ENCODE measurements around the gene RPL12. TPM values are rescaled to one million over a fixed set of nuclear protein-coding genes. Genes with fewer than 3 reads are reported as not detected.

RPL12 gene
- total RNA-seq (2,447 TPM), polyA plus RNA-seq (3,757 TPM)
- long read RNA-seq, donor 1, transcript RPL12-201 (7 exons, 633 nt), result major isoform, 120 of 273 reads
- long read RNA-seq, donor 1, transcript RPL12-203 (4 exons, 2,275 nt), result minor isoform, 42 of 273 reads
- long read RNA-seq, donor 1, partial matches to known transcripts, result 111 of 273 reads
- long read RNA-seq, donor 1, other reads (novel, unspliced or antisense), result 0 of 273 reads
- long read RNA-seq, donor 2, result 0 reads
- long read RNA-seq, donor 3, transcript RPL12-204 (7 exons, 864 nt), result minor isoform, 12 of 4,084 reads
- long read RNA-seq, donor 3, transcript RPL12-203 (4 exons, 2,275 nt), result minor isoform, 638 of 4,084 reads
- long read RNA-seq, donor 3, transcript RPL12-201 (7 exons, 633 nt), result major isoform, 1,620 of 4,084 reads
- long read RNA-seq, donor 3, partial matches to known transcripts, result 1,693 of 4,084 reads
- long read RNA-seq, donor 3, other reads (novel, unspliced or antisense), result 118 of 4,084 reads
- long read RNA-seq, donor 4, transcript RPL12-203 (4 exons, 2,275 nt), result minor isoform, 167 of 1,562 reads
- long read RNA-seq, donor 4, transcript RPL12-204 (7 exons, 864 nt), result minor isoform, 5 of 1,562 reads
- long read RNA-seq, donor 4, transcript RPL12-201 (7 exons, 633 nt), result major isoform, 638 of 1,562 reads
- long read RNA-seq, donor 4, partial matches to known transcripts, result 705 of 1,562 reads
- long read RNA-seq, donor 4, other reads (novel, unspliced or antisense), result 44 of 1,562 reads
- long read RNA-seq, donor 5, transcript RPL12-202 (2 exons, 344 nt), result minor isoform, 11 of 5,424 reads
- long read RNA-seq, donor 5, transcript RPL12-204 (7 exons, 864 nt), result minor isoform, 12 of 5,424 reads
- long read RNA-seq, donor 5, transcript RPL12-203 (4 exons, 2,275 nt), result minor isoform, 607 of 5,424 reads
- long read RNA-seq, donor 5, transcript RPL12-201 (7 exons, 633 nt), result major isoform, 2,367 of 5,424 reads
- long read RNA-seq, donor 5, partial matches to known transcripts, result 2,250 of 5,424 reads
- long read RNA-seq, donor 5, other reads (novel, unspliced or antisense), result 175 of 5,424 reads
- long read RNA-seq, donor 6, transcript RPL12-204 (7 exons, 864 nt), result minor isoform, 7 of 2,336 reads
- long read RNA-seq, donor 6, transcript RPL12-203 (4 exons, 2,275 nt), result minor isoform, 173 of 2,336 reads
- long read RNA-seq, donor 6, transcript RPL12-201 (7 exons, 633 nt), result major isoform, 1,032 of 2,336 reads
- long read RNA-seq, donor 6, partial matches to known transcripts, result 1,035 of 2,336 reads
- long read RNA-seq, donor 6, other reads (novel, unspliced or antisense), result 89 of 2,336 reads
- long read RNA-seq, donor 7, transcript RPL12-203 (4 exons, 2,275 nt), result minor isoform, 223 of 2,358 reads
- long read RNA-seq, donor 7, transcript RPL12-201 (7 exons, 633 nt), result major isoform, 1,058 of 2,358 reads
- long read RNA-seq, donor 7, transcript RPL12-204 (7 exons, 864 nt), result minor isoform, 17 of 2,358 reads
- long read RNA-seq, donor 7, transcript RPL12-202 (2 exons, 344 nt), result minor isoform, 6 of 2,358 reads
- long read RNA-seq, donor 7, partial matches to known transcripts, result 1,019 of 2,358 reads
- long read RNA-seq, donor 7, other reads (novel, unspliced or antisense), result 35 of 2,358 reads
- long read RNA-seq, donor 8, transcript RPL12-201 (7 exons, 633 nt), result major isoform, 374 of 812 reads
- long read RNA-seq, donor 8, transcript RPL12-203 (4 exons, 2,275 nt), result minor isoform, 130 of 812 reads
- long read RNA-seq, donor 8, partial matches to known transcripts, result 301 of 812 reads
- long read RNA-seq, donor 8, other reads (novel, unspliced or antisense), result 5 of 812 reads
- long read RNA-seq, donor 9, transcript RPL12-201 (7 exons, 633 nt), result major isoform, 742 of 1,620 reads
- long read RNA-seq, donor 9, transcript RPL12-204 (7 exons, 864 nt), result minor isoform, 6 of 1,620 reads
- long read RNA-seq, donor 9, transcript RPL12-203 (4 exons, 2,275 nt), result minor isoform, 173 of 1,620 reads
- long read RNA-seq, donor 9, partial matches to known transcripts, result 649 of 1,620 reads
- long read RNA-seq, donor 9, other reads (novel, unspliced or antisense), result 50 of 1,620 reads
- long read RNA-seq, donor 10, transcript RPL12-203 (4 exons, 2,275 nt), result minor isoform, 235 of 1,739 reads
- long read RNA-seq, donor 10, transcript RPL12-201 (7 exons, 633 nt), result major isoform, 821 of 1,739 reads
- long read RNA-seq, donor 10, partial matches to known transcripts, result 615 of 1,739 reads
- long read RNA-seq, donor 10, other reads (novel, unspliced or antisense), result 62 of 1,739 reads

DNA sequence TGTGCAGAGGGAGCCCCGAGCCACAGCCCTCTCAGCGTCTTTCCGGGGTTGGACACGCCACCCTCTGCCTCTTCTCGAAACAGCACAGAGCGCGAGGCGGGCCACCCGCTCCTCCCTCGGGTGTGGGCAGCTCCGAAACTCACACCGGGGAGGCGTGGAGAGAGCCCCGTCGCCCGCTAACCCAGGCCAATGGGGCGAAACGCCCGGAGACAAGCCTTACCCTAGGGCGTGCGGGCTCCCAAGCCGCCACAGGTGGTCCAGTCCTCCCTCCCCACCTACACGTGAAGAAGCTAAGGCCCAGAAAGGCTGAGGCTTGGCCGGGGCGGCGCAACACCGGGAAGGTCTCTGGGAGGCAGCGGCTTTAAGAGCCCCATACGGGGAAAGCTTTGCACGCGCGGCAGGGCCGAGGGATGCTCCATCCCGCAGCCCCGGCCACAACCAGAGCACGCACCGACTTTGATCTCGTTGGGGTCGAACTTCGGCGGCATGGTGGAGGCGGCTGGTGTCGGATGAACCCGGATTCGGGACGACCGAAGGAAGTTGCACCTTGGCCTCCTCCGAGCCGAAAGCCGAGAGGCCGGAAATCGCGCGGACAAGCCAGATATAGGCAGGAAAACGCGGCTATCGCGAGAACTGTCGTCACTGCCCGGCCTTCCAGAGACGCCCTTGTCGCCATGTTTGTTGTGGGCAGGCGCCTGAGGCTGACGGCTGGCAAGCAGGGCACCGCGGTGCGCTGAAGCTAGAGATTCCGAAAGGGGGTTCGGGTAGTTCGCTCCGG lies at the start of gene RPL12, which contains the start of gene LRSAM1:
Gene RPL12 (minus strand): TSS at position 577 of the 778 bp plus-strand sequence. CDS start 89 bp downstream, at position 488.
Gene LRSAM1 (plus strand): TSS at position 681 of the 778 bp plus-strand sequence. CDS start 3,018 bp downstream, outside the sequence.
- Histone ChIP-seq H3K27ac (ENCODE audit: low read depth in 1 of 2, low read length in 1 of 2) (peak within 1 kb of the TSS; percentile 87 to 95), H3K4me3 (ENCODE audit: low read length in 2 of 2) (peak within 1 kb of the TSS; percentile 79 to 88), H3K36me3 (ENCODE audit: control insufficient read depth in 2 of 2, insufficient read depth in 2 of 2, low read length in 1 of 2) (peaks cover 36 to 45% of the 10 kb centered on the region in 2 donors), H3K9me3 (ENCODE audit: control insufficient read depth in 2 of 2, insufficient read depth in 1 of 2, low read length in 1 of 2) (no peaks in the 10 kb centered on the region), H3K4me1 (ENCODE audit: control insufficient read depth in 2 of 2, insufficient read depth in 2 of 2, low read length in 2 of 2) (peaks cover 18 to 39% of the 10 kb centered on the region in 2 donors), H3K27me3 (ENCODE audit: control insufficient read depth in 2 of 2, insufficient read depth in 1 of 2, low read length in 1 of 2) (no peaks in the 10 kb centered on the region)
- WGBS, result under 1% methylated on average over 71 of the region's 71 CpGs
- peak; percentile 91 to 100 (median 98) for DNase-seq (ENCODE audit: low read depth in 6 of 9, low spot score in 9 of 9)

- Histone ChIP-seq H3K9me3 (ENCODE audit: control insufficient read depth in 2 of 2, insufficient read depth in 1 of 2, low read length in 1 of 2) (no peaks in the 10 kb centered on the region), H3K4me3 (ENCODE audit: low read length in 2 of 2) (no peak overlapping the region), H3K36me3 (ENCODE audit: control insufficient read depth in 2 of 2, insufficient read depth in 2 of 2, low read length in 1 of 2) (peaks cover 2 to 5% of the 10 kb centered on the region in 2 donors), H3K27me3 (ENCODE audit: control insufficient read depth in 2 of 2, insufficient read depth in 1 of 2, low read length in 1 of 2) (no peaks in the 10 kb centered on the region), H3K27ac (ENCODE audit: low read depth in 1 of 2, low read length in 1 of 2) (no peak overlapping the region), H3K4me1 (ENCODE audit: control insufficient read depth in 2 of 2, insufficient read depth in 2 of 2, low read length in 2 of 2) (peaks cover 0 to 2% of the 10 kb centered on the region in 2 donors)
- WGBS, result 96% methylated on average over 9 of the region's 9 CpGs
- no peak for DNase-seq (ENCODE audit: low read depth in 6 of 9, low spot score in 9 of 9)
Observed at GRCh38 chr9:127500862-127501261, 49.7 kb upstream of the RPL12 start.

GRCh38 chr9:127500399-127500798 lies 49.2 kb upstream of the RPL12 start:
- DNase-seq (ENCODE audit: low read depth in 6 of 9, low spot score in 9 of 9), result no peak
- H3K9me3 ChIP-seq (ENCODE audit: control insufficient read depth in 2 of 2, insufficient read depth in 1 of 2, low read length in 1 of 2), result no peaks in the 10 kb centered on the region
- H3K27me3 ChIP-seq (ENCODE audit: control insufficient read depth in 2 of 2, insufficient read depth in 1 of 2, low read length in 1 of 2), result no peaks in the 10 kb centered on the region
- peaks cover 0 to 4% of the 10 kb centered on the region in 2 donors for H3K4me1 ChIP-seq (ENCODE audit: control insufficient read depth in 2 of 2, insufficient read depth in 2 of 2, low read length in 2 of 2)
- no peak overlapping the region for H3K27ac ChIP-seq (ENCODE audit: low read depth in 1 of 2, low read length in 1 of 2)
- H3K4me3 ChIP-seq (ENCODE audit: low read length in 2 of 2), result no peak overlapping the region
- peaks cover 2 to 6% of the 10 kb centered on the region in 2 donors for H3K36me3 ChIP-seq (ENCODE audit: control insufficient read depth in 2 of 2, insufficient read depth in 2 of 2, low read length in 1 of 2)
- 96% methylated on average over 6 of the region's 6 CpGs for WGBS

DNA sequence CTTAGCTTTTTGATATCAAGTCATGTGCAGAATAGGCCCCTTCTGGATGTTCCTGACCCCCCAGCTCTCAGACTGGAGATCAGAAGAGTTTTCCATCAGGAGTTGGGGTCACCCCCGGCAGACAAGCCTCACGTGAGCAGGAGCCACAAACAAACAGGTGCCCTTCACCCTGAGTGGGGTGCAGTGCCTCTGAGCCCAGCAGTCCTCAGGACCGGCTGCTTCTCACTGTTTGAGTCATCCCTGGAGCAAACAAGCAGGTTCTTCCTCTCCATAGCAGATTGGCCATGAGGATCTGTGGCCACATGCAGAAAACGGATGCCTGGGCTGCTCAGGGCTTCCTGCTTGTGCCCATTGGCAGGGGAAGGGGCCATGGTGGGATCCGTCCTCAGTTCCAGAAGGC lies 47.1 kb upstream of the RPL12 start:
- Histone ChIP-seq H3K9me3 (ENCODE audit: control insufficient read depth in 2 of 2, insufficient read depth in 1 of 2, low read length in 1 of 2) (no peaks in the 10 kb centered on the region), H3K4me3 (ENCODE audit: low read length in 2 of 2) (no peak overlapping the region), H3K36me3 (ENCODE audit: control insufficient read depth in 2 of 2, insufficient read depth in 2 of 2, low read length in 1 of 2) (peaks cover 2 to 6% of the 10 kb centered on the region in 2 donors), H3K27me3 (ENCODE audit: control insufficient read depth in 2 of 2, insufficient read depth in 1 of 2, low read length in 1 of 2) (no peaks in the 10 kb centered on the region), H3K27ac (ENCODE audit: low read depth in 1 of 2, low read length in 1 of 2) (no peak overlapping the region), H3K4me1 (ENCODE audit: control insufficient read depth in 2 of 2, insufficient read depth in 2 of 2, low read length in 2 of 2) (peaks cover 0 to 5% of the 10 kb centered on the region in 2 donors)
- WGBS, result 96% methylated on average over 5 of the region's 5 CpGs
- DNase-seq (ENCODE audit: low read depth in 6 of 9, low spot score in 9 of 9), result no peak

DNA sequence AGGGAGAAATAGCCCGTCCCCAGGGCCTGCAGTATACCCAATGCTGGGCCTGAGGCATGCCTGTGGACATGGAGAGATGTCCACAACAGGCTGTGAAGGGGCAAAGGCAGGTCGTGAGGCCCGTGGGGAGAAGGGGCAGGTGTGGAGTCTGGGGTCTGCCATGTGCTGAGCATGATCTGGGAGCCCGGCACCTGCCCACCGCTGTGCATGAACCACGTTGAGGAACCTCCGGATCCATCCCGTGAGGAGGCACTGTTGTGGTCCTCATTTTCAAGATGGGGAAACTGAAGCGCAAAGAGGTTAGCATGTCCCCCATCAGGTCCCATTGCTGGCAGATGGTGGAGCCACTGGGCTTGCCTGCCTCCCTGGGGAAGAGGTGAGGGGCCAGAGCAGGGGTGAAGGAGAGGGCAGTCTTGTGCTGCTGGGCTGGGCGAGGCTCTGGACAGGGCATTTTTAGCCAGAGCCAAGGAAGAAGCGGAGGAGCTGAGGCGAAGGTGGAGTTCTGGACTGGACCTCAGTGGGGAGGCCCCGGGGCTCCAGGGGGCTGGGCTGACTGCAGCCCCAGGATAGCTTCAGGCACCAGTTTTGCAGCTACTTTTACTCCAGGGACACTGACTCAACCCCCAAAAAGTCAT lies 46.6 kb upstream of the RPL12 start:
- no peaks in the 10 kb centered on the region for H3K9me3 ChIP-seq (ENCODE audit: control insufficient read depth in 2 of 2, insufficient read depth in 1 of 2, low read length in 1 of 2)
- WGBS, result 98% methylated on average over 13 of the region's 13 CpGs
- no peak for DNase-seq (ENCODE audit: low read depth in 6 of 9, low spot score in 9 of 9)
- no peak overlapping the region for H3K4me3 ChIP-seq (ENCODE audit: low read length in 2 of 2)
- no peak overlapping the region for H3K27ac ChIP-seq (ENCODE audit: low read depth in 1 of 2, low read length in 1 of 2)
- H3K36me3 ChIP-seq (ENCODE audit: control insufficient read depth in 2 of 2, insufficient read depth in 2 of 2, low read length in 1 of 2), result peaks cover 2 to 6% of the 10 kb centered on the region in 2 donors
- H3K27me3 ChIP-seq (ENCODE audit: control insufficient read depth in 2 of 2, insufficient read depth in 1 of 2, low read length in 1 of 2), result no peaks in the 10 kb centered on the region
- H3K4me1 ChIP-seq (ENCODE audit: control insufficient read depth in 2 of 2, insufficient read depth in 2 of 2, low read length in 2 of 2), result peaks cover 0 to 5% of the 10 kb centered on the region in 2 donors

- no peak overlapping the region for H3K27ac ChIP-seq (ENCODE audit: low read depth in 1 of 2, low read length in 1 of 2)
- DNase-seq (ENCODE audit: low read depth in 6 of 9, low spot score in 9 of 9), result no peak
- WGBS, result 97% methylated on average over 12 of the region's 12 CpGs
- H3K36me3 ChIP-seq (ENCODE audit: control insufficient read depth in 2 of 2, insufficient read depth in 2 of 2, low read length in 1 of 2), result peaks cover 6% of the 10 kb centered on the region in 2 donors
- no peaks in the 10 kb centered on the region for H3K9me3 ChIP-seq (ENCODE audit: control insufficient read depth in 2 of 2, insufficient read depth in 1 of 2, low read length in 1 of 2)
- H3K27me3 ChIP-seq (ENCODE audit: control insufficient read depth in 2 of 2, insufficient read depth in 1 of 2, low read length in 1 of 2), result no peaks in the 10 kb centered on the region
- H3K4me1 ChIP-seq (ENCODE audit: control insufficient read depth in 2 of 2, insufficient read depth in 2 of 2, low read length in 2 of 2), result peaks cover 0 to 5% of the 10 kb centered on the region in 2 donors
- H3K4me3 ChIP-seq (ENCODE audit: low read length in 2 of 2), result no peak overlapping the region
Observed at GRCh38 chr9:127496974-127497373, 45.8 kb upstream of the RPL12 start.

All from thymus (tissue), 14 donors.